NOMO-1 (cell line): Measurements from ENCODE around the gene ATG4B.
"Not testable (repeated sequence)": the region's sequence is repeated elsewhere in the genome, so short reads cannot be mapped to it uniquely, and the experiment has no call there.

Experiments used
- DNase-seq, 2 experiments: peaks; one replicate each; lab custom pipeline; 2025; ENCODE audit not compliant: unreplicated experiment in 2 of 2; lab: John Stamatoyannopoulos, UW

Gene ATG4B

GRCh38 chr2:241637018-241637794 lies at the start of gene ATG4B, which contains the start of gene THAP4:
ATG4B (plus strand) TSS chr2:241637693; CDS start chr2:241637715, 22 bp downstream.
THAP4 (minus strand) TSS chr2:241637158; CDS start chr2:241637017, 141 bp downstream.
- peak; percentile 71 to 81 for DNase-seq

DNA sequence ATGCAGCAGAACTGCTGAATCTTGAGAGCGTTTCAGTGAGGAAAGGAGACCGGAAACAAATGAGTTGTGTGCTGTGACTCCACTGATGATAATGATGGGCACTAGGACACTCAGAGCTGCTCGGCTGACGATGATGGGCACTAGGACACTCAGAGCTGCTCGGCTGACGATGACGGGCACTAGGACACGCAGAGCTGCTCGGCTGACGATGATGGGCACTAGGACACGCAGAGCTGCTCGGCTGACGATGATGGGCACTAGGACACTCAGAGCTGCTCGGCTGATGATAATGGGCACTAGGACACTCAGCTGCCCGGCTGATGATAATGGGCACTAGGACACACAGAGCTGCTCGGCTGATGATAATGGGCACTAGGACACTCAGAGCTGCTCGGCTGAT lies 47.6 kb upstream of the ATG4B start:
- DNase-seq: not testable (repeated sequence)

DNA sequence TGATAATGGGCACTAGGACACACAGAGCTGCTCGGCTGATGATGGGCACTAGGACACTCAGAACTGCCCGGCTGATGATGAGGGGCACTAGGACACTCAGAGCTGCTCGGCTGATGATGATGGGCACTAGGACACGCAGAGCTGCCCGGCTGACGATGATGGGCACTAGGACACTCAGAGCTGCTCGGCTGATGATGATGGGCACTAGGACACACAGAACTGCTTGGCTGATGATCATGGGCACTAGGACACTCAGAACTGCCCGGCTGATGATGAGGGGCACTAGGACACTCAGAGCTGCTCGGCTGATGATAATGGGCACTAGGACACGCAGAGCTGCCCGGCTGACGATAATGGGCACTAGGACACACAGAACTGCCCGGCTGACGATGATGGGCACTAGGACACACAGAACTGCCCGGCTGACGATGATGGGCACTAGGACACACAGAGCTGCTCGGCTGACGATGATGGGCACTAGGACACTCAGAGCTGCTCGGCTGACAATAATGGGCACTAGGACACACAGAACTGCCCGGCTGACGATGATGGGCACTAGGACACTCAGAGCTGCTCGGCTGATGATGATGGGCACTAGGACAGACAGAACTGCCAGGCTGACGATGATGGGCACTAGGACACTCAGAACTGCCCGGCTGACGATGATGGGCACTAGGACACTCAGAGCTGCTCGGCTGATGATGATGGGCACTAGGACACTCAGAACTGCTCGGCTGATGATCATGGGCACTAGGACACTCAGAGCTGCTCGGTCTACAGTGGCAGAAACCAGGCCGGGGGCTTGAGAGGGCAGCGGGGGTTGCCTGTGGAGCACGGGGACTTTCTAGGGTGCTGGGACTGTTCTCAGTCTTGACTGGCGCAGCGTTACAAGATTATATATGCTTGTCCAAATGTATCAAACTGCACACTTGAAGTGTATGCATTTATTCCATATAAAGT lies 46.7 kb upstream of the ATG4B start:
- not testable (repeated sequence) for DNase-seq

DNA sequence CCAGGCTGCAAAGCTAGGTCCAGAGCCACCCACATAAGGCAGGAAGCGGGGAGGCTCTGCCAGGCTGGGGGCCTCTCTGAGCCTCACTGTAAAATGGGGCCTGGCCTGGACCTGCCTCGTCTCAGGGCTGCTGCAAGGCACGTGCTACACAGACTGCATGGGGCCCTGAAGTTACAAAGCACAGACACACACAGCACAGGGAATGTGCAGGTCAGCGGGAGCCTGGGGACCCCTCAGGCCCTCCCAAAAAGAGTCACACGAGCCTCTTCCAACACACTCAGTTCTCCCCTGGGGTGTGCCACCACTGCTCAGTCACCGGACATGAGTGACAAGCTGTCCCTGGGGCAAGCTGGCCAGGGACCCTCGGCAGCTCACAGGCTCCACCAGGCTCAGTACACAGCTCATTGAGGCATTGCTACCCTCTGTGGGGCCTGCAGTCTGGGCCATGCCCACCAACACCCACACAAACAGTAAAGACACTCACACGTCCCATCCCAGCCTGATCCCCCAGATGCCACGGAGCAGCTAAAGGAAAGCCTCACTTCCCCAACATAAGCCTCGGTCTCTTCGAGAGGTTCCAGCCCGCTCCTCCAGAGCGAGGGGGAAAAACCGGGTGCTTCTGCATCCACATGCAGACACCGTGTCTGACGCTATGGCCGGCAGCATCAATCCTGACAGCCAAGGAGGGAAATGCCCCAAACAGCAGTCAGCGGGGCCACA lies 45.2 kb upstream of the ATG4B start:
- no peak for DNase-seq

- DNase-seq: no peak
These were observed 44.2 kb upstream of the ATG4B start for GRCh38 chr2:241593271-241593670.

DNA sequence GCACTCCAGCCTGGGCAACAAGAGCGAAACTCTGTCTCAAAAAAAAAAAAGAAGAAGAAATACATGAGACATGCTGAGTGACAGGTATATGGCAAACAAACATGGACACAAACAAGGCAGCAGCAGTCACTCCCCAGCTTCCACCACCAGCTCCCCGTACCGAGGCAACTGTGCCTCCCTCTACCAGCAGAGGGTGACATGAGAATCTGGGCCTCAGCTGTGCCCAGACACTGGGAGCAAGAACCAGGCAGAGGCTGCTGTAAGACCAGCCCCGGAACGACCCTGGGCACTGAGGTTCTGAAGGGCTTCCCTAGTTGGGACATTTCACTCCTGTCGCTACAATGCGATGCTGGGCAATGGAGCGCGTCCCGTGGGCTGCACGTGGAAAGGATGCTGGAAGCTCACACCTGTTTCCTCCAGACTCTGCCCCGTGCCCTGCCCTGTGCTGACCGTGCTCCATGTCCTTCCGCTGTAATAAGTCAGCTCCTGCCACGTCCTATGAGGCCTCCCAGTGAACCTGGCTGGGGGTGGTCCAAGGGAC lies 41.8 kb upstream of the ATG4B start:
- DNase-seq: no peak

- no peak for DNase-seq
These were observed 39.9 kb upstream of the ATG4B start for GRCh38 chr2:241597561-241597960.

DNA sequence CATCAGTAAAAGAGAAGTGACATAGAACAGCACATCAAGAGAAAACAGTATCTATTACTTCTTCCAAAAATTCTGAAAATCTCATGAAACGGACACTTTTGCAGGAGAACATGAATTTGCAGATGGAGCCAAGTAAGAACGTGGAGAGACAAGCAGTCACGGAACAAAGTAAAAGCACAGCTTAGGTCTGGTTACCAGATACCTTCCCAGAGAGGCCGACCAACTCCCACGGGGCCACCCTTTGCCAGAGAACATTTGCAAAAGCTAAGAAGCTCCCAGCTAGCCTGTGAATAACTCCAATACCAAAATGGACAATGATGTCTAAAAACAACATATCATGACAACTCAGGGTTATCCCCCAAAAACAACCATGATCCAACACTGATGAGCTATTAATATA lies 39.4 kb upstream of the ATG4B start:
- no peak for DNase-seq

- no peak for DNase-seq
These were observed 39.0 kb upstream of the ATG4B start for GRCh38 chr2:241598487-241598886.

DNA sequence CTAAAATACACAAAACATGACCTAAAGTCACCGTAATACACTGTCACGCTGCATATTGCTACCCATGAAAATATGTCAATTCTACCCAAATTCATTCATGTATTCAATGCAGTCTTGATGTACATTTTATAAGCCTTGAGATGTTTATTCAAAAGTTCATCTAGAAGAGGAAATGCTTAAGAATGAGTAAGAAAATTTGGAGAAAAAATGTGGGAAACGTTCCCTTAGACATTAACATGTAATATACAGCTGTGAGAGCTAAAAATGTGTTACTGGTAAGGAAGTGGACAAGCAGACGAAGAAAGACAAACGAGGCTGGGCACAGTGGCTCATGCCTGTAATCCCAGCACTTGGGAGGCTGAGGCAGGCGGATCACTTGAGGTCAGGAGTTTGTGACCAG lies 37.9 kb upstream of the ATG4B start:
- DNase-seq: no peak

GRCh38 chr2:241601841-241602240 lies 35.7 kb upstream of the ATG4B start:
- DNase-seq: no peak

- DNase-seq: no peak
These were observed 34.8 kb upstream of the ATG4B start for GRCh38 chr2:241602720-241603119.

- DNase-seq: no peak
These were observed 33.8 kb upstream of the ATG4B start for GRCh38 chr2:241603686-241604085.

GRCh38 chr2:241606186-241606585 lies 31.3 kb upstream of the ATG4B start:
- DNase-seq: no peak

DNA sequence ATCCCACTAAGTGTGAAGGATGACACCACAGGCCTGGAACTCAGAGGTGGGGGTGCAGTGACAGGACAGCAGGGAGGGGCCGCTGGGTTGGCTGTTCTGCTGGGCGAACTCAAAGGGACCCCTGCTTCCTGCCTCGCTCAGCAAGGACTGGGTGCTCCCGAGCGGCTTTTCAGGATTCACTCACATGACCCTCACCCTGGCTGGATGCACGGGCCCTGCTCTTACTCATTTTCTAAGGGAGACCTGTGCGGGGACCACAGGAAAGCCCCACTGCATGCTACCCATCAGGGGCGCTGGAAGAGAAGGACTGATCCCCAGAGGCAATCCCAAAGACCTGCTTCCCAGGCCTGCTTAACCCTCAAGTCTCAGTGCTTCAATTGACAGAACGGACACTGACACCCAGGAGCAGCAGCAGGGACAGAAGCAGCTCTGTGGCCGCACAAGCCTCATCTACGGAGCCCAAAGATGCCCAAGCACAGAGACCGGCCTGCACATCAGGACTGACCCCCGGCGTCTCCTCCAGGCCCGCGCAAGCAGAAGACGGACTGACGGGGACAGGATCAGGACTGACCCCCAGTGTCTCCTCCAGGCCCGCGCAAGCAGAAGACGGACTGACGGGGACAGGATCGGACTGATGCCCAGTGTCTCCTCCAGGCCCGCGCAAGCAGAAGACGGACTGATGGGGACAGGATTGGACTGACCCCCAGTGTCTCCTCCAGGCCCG lies 30.2 kb upstream of the ATG4B start:
- no peak for DNase-seq

DNA sequence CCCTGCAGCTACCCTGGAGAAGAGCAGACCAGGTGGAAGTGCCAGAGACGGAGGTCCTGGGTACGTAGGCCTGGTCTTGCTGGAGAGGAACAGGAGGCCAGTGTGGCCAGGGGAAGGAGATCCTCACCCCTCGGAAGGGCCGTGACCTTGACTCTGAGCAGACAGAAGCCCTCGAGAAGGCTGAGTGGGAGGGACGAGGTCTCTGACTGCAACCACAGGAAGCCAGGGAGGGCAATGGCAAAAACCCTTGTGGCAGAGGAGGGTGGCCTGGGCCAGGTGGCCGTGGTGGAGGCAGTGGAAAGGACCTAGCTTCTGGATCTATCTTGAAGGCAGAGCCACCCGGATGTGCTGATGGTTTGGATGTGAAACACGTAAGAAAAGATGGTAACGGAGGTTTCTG lies 28.6 kb upstream of the ATG4B start:
- no peak for DNase-seq

DNA sequence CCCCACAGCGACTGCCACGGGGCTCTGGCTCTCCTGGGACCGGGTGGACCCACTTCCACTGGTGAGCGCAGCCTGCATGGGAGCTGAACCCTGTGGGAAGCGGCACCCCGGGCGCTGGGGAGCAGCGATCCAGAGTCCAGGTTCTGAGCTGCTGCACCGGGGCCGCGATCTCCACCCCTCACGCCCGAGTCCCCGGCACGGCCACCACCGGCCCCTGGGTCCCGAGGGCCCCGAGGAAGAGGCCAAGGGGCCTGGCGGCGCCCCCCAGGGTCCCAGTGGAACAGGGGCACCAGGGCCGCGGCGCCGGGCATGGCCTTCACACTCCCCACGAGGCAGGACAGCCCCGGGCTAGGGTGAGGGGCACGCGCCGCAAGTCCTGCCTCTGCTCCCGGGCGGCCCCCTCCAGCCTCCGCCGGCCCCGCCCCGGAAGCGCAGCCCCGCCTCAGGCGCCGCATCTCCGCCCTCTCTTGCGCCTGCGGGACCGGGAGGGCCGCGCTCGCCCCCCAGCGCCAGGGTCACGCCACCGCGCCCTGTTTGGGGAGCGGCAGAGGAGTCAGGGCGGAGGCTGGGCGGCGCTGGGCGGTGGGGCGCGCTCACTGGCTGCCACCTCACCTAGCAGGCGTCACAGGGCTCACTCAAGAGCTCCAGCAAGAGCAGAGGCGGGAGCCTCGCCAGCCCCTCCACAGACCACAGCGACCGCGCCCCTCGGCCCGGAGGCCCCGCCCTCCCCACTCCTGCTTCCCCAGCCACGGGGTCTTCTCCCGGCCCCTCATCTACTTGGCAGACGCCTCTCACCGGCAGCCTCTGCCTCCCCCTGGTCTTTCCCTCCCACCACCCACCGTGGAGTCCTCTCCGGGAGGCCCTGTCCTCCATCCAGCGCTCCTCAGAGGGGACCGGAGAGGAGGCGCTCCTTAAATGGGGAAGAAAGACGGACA lies 27.4 kb upstream of the ATG4B start:
- DNase-seq: peak; percentile 83 to 93

DNA sequence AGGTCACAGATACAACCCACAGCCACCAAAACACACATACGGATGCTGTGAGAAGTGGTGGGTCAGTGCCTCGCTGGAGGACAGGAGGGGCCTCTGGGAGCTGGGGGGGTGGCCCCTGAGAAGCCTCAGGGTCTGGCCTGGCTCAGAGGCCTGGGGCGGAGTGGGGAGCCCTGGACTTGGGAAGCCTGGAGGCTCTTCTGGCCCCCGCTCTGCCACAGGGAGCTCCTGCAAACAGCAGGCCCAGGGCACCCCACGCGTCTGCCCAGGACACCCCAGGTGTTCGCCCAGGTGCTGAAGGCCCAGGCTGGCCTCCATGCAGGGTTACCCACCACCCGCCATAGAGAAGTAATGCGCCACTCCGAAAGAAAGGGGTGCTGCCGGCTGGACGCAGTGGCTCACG lies 26.4 kb upstream of the ATG4B start:
- DNase-seq: no peak
